Fibroblast of the conjunctiva (primary cell): ENCODE measurements around the gene RPLP1.
"Not testable (repeated sequence)": the region's sequence is repeated elsewhere in the genome, so short reads cannot be mapped to it uniquely, and the experiment has no call there.

Experiments
- DNase-seq: peaks from one replicate; pipeline ENCODE4 v3.0.0-alpha.2; 2010; ENCODE audit warnings: low read depth

The RPLP1 gene

DNA sequence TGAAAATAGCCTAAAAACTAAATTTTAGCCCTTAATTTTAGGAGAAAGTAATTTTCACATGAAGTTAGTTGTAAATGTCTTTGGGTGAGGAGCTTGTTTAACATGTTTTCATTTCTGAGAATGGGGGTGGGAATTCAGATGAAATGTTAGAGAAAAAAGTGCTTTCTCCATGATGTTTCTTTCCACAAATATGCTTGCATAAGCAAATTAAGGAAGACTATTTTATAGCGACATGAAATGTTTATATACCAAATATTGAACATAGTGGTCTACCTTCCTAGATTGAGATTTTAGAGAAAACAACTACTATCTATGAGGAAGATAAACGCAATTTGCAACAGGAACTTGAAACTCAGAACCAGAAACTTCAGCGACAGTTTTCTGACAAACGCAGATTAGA lies 13.0 kb upstream of the RPLP1 start:
- no peak for DNase-seq

DNA sequence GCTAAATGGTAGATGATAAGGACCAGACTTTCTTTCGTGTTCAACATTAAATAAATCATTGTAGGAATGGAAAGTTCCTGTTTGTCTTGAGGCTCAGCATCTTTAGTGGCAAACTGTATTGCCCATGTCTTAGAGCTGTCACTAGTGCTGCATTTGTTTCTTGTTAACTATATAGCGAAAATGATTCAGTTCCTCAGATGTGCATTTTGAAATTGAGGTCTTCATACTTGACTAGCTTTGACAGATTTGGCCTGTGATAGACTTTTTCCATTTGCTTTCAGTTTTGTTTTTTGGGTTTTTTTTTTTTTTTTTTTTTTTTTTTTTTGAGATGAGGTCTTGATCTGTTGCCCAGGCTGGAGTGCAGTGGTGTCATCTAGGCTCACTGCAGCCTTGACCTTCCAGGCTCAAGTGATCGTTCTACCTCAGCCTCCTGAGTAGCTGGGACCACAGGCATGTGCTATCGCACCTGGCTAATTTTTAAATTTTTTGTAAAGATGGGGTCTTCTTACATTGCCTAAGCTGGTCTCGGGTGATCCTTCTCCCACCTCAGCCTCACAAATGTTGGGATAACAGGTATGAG lies 9.5 kb upstream of the RPLP1 start:
- DNase-seq: no peak

DNA sequence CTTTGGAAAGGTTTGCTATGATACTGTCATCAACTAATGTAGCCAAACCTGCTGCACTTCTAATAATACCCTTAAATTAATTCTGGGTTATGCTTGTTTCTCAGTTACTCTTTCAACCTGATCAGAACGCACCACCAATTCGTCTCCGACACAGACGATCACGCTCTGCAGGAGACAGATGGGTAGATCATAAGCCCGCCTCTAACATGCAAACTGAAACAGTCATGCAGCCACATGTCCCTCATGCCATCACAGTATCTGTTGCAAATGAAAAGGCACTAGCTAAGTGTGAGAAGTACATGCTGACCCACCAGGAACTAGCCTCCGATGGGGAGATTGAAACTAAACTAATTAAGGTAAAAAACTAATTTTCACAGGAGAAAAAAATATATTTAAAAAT lies 7.9 kb upstream of the RPLP1 start:
- DNase-seq: no peak

DNA sequence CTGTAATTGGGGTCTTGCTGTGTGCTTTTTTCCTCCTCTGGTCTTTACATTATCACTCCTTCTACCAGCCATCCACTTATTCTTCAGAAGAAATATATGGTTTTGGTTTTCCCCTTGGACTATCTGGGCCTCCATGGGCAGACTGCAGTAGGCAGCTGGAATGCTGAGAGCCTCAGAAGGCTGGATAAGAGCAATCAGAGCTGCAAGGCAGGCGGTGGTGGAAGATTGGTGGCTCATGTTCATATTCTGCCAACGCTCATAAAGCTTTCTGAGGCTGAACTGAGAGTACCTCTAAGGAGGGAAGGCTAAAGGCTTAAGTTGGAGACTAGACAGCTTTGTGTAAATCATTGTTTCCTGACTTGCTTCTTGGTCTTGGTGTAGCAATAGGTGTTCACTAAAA lies 5.7 kb upstream of the RPLP1 start:
- no peak for DNase-seq

DNA sequence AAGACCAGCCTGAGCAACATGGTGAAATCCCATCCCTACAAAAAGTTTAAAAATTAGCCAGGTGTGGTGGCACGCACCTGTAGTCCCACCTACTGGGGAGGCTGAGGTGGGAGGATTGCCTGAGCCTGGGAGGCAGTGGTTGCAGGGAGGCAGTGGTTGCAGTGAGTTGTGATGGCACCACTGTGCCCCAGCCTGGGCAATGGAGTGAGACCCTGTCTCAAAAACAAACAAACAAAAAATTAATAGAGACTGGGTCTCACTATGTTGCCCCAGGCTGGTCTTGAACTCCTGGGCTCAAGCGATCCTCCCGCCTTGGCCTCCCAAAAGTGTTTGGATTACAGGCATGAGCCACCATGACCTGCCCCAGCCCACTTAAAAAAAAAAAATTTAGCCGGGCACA lies 2.4 kb upstream of the RPLP1 start:
- not testable (repeated sequence) for DNase-seq

DNA sequence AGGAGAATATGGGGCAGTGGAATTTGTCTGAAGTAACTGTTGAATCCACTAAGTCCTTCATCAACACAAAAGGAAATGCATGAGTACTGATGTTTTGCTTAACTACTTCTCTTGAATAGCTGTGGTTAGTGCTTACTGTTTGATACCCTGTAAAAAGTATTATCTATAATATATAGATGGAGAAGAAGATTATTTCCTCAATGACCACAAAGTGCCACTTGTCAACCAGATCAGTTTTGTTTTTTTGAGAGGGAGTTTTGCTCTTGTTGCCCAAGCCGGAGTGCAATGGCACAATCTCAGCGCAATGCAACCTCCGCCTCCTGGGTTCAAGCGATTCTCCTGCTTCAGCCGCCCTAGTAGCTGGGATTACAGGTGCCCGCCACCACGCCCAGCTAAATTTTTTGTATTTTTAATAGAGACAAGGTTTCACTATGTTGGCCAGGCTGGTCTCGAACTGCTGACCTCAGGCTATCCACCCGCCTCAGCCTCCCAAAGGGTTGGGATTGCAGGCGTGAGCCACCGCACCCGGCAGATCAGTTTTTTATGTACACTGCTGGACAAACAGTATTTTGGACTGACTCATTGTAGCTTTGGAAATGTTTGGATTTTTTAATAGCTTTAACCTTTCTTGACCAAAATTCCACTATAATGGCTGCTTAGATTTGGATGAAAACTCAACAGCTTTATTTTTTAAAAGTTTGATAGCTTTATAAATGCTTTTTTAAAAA lies 1.5 kb upstream of the RPLP1 start:
- DNase-seq: no peak

DNA sequence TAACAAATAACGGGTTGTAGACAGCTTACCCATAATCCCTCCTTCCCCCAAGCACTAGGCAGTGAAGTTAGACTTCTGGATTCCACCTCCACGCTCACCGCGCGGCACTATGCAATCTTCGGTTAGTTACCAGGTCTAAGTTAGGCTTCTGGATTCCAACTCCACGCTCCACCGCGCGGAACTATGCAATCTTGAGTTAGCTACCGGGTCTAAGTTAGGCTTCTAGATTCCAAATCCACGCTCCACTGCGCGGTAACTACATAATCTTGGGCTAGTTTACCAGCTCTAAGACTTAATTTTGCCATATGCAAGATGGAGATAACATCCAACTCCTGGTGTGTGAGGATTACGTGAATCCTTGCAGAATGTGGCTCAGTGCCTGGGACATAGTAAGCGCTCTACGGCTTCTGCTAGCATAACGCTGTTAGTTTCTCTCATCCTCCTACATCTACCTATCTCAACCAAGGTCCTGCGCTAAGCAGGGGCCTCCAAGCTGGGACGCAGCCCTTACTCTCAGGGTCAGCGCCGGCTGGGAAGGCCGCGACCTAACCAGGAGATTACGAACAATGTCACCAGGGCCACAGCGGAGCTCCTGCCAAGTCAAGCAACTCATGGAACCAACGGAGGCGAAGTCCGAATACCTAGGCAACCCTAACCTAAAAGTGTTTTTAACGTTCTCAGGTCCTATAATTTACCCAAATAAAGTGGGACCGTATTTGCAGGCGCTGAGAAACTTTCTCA lies 497 bp upstream of the RPLP1 start:
- no peak for DNase-seq

DNA sequence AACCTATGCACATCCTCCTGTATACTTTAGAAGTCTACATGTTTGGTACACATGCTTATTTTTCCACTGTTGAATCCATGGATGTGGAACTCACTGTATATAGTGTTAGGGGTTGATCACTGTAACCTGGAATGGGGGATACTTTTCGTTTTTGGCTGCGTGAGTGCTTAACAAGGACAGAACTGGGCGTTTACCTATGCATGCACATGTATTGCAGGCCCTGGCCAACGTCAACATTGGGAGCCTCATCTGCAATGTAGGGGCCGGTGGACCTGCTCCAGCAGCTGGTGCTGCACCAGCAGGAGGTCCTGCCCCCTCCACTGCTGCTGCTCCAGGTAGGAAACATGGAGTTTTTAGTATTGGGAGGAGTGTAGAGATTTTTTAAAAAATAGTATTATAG lies 2.3 kb downstream of the RPLP1 start:
- no peak for DNase-seq

DNA sequence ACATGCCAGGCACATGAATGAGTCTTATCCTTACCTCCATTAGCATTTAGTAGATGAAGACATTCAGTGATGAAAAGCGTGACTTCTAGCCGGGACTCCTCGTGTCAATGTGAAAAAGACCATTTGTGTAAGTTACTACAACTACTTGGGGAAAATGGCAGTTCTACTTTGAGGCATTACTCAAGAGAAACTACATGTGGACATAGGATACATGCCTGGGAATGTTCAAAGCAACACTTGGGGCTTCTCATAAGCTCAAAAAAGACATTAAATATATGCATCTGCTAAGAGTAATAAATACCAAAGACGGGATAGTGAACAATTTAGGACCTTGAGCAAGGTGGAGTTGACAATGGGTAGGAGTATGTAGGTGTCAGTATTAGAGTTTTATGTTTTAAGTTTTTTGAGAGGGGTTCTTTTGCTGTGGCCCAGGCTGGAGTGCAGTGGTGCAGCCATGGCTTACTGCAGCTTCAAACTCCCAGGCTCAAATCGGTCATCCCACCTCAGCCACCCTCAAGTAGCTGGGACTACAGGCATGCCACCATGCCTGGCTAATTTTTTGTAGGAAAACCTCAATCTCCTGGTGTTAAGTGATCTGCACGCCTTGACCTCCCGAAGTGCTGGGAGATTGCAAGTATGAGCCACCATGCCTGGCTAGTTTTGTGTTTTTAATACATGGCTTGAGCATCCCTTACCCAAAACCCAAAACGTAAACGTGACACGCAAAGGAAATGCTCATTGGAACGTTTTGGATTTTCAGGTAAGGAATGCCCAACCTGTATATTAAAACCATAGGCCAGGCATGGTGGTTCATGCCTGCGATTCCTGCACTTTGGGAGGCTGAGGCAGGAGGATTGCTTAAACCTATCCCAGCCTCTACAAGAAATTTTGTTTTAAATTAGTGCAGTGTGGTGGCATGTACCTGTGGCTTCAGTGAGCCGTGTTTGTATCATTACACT lies 3.9 kb downstream of the RPLP1 start:
- no peak for DNase-seq

DNA sequence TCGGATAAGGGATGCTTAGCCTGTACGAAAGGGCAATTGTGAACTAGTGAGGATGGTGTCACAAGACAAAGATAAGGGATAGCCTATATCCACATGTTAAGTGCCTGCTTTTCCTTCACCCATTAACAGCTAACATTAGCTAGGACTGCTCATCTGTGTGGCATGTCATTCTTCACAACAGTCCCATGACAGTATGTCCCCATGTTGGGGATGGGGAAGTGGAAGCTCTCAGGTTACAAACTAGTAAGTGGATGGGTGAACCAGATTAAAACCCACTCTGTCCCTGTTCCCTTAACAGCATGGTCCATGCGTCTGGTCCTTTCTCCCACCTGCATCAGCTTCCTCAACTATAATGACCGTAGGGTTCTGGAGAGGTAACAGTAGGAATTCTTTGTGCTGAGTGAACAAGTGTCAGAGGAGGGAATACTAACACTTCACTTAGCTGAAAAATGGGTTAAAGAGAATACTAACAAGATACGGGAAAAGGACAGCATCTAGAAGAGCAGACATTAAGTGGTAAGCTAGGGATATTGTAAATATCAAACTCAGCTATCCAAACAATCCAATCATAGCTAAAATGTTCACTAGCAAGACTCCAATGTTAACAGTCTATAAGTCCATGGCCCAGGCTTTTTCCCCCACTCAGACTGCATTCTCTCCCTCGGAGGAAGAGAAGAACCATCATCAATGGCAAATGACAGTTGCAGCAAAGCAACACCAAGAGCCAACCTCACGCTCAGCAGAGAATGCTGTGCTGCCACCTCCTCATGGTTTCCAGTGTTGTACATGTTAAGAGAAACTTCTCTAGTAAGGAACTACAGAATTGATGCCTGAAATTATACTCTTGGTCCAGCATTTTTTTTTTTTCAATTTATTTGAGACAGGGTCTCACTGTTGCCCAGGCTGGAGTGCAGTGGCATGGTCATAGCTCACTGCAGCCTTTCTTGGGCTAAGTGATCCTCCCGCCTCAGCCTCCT lies 5.0 kb downstream of the RPLP1 start:
- DNase-seq: no peak

DNA sequence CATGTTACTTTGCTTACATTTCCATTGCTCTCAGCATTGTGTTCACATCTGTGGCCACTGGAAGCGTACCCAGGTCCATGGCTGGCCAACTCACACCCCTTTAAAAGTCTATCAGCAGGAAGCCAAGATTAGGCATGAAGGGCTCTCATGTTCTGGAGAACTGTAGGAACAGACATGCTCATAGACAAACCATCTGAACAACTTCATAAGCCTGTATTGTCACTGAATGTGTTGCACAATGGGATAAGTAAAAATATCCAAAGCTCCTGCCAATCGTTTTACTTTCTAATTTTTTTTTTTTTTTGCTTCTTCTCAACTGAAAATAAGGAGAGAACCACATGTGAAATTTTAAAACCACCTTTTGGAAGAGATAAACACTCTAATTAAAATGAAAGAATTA lies 6.4 kb downstream of the RPLP1 start:
- DNase-seq: no peak

DNA sequence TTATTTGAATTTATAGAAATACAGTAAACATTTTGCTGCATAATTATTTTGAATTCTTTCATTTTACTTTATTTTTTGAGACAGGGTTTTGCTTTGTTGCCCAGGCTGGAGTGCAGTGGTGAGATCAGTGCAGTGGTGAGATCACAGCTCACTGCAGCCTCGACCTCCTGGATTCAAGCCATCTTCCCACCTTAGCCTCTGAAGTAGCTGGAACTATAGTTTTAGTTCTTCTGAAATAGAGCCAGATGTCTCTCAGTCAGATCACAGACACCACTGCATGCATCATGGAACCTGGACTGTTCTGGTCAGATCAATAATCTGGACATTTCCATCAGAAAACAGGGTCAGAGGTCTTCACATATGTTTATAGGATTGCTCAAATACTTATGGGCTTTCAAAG lies 7.9 kb downstream of the RPLP1 start:
- DNase-seq: no peak

DNA sequence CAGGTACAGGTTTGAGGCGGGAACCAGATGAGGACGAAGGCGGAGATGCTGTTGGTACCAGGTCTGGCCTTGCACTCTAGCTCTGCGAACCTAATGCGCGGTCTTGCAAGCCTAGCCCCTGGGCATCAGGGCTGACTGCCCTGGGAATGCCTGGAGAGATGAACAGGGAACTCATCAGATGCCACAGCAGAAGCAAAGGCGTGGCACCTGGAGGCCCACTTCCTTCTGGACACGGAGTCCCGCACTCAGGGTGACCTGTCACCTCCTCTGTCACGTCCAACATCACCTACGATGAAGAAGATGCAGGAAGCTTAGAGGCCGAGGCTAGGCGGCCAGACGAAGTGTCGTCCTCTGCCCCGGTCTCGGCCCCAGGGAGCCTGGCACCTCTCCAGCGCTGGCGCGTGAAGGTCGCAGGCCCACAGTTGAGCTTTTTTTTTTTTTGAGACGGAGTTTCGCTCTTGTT lies 9.4 kb downstream of the RPLP1 start:
- no peak for DNase-seq

DNA sequence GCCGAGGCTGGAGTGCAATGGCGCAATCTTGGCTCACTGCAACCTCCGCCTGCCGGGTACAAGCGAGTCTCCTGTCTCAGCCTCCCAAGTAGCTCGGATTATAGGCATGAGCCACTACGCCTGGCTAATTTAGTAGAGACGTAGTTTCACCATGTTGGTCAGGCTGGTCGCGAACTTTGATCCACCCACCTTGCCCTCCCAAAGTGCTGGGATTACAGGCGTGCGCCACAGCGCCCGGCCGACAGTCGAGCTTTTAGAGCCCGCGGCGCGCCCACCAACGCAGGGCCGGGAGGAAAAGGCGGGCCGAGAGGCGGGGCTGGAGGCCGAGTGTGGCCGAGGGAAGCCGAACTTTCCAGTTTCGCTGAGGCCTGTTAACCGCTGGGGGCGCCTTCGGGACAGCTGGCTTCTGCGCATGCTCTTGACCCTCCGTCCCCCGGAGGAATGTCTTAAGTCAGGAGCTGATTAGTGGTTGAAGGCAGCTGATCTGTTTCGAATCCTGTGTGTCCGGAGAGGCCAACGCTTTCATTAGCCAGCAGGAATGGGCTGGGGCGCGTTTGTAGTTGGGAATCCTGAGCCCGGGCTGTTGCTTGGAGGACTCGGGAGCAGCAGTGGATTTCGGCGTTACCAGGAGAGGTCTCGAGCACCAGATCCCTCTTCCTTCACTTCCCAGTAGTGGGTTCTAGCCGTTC lies 10.0 kb downstream of the RPLP1 start:
- peak; percentile 99 for DNase-seq

DNA sequence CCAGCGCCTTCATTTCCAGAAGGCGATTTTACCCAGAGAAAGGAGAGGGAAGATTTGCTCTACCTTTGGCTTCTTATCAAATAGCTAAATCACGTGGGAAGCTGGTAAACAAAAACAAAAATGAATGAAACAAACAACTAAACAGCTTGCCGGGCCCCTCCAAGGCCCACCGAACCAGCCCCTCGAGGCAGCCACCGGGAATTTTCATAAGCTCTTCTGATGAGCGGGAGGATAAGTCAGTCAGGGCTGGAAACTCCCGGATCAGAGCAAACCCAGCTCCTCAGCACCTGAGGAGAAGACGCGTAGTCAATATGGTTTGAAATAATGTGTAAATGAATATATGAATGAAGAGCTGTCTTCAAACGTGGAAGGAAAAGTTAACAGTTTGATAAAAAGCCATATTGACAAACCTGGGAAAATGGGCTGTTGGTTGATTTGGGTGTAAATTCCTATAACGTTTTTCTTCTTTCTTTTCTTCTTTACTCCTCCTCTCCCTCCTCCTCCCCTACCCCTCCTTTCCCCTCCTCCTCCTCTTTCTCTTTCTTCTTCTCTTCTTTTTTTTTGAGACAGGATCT lies 10.7 kb downstream of the RPLP1 start:
- DNase-seq: no peak

DNA sequence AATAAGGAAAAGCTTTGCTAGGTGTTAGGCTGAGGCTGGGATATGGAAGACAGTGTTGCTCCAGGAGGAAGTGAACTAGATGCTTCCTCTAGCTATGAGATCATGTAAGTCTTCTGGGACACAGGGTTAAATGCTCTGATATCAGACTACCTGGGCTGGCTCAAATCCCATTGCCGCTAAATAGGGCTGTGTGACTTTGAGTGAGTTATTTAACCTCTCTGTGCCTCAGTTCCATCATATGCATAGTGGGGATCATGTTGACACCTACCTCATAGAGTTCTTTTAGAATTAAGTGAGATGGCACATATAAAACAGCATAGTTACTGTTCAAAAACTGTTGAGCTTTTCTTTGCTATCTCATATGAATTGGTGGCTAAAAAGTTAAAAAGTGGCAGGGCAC lies 12.6 kb downstream of the RPLP1 start:
- no peak for DNase-seq

DNA sequence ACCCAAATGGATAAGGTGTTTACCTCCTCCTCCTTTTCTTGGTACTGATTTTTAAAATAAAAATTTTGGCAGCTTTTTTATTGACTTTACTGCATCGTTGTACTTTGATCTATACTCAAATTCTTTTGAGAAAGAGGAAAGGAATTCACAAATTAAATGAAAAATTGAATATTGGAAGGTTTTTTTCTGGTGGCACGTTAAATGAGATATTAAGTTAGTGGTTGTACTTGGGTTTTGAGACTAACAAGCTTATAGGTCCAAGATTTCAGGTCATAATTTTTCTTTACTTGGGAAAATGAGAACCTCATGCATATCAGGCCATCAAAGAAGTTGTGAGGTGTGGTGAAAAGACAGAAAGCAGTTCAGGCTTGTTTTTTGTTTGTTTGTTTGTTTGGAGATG lies 14.1 kb downstream of the RPLP1 start:
- DNase-seq: no peak

DNA sequence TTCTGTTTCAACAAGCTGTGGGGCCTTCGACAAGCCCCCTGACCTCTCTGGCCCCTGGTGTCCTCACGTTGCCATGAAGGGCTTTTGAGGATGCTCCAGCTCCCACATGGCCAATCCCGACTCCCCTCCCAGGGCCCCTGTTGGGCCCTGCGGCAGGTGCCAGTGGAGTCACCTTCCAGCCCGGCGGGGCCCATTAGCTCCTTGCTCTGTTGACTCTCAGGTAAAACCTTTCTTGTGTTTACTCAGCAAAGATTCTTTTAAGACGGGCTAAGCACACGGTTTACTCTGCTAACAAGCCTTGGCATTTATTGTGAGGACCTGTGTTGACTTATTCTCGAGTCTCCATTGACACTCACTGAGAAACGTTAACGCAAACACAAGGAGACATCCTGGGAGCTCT lies 15.0 kb downstream of the RPLP1 start:
- DNase-seq: no peak

DNA sequence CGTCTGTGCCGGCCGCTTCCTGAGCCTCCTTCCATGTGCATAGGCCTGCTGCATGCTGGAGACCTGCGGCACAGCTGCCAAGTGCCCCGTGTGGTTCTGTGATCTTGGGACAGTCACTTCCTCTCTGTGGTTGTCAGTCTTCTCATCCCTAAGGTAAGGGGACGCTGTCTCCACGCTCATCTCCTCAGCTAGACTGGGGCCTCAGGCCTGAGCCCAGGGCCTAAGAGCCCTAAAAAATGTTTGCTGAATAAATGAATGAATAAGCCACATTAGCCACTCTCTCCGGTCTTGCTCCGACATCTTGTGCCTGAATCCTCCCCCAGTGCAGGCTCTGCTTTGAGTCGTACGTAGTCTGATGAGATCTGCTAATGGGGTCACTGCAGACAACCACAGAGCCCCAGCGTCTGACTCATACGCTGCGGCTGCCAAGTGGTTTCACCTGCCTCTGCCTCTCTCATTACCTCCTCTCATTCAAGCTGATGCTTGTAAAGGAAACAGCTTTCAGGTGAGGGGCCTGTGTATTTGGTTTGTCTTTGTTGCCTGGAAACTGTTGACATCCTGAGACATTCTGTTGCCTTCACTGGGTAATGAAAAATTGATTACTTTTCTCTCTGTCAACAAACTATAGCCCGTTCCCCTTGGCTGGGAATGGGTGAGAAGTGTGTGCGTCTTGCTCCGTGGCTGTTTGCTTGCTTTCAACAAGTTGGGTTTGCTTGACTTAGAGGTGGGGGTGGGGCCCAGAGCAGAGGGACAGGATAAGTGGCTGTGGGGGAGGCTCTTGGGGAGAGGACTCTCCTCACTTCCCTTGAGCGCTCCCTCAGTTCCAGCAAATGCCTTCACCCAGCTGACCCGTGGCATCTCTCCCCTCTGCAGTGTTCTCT lies 15.9 kb downstream of the RPLP1 start:
- DNase-seq: no peak
